NCI-H1930 (cell line): ENCODE results near the gene BCAR3.
"Not testable (repeated sequence)": the region's sequence is repeated elsewhere in the genome, so short reads cannot be mapped to it uniquely, and the experiment has no call there.

Experiments
- DNase-seq, 2 experiments: peaks; one replicate each; lab custom pipeline; 2025; lab: John Stamatoyannopoulos, UW

The BCAR3 gene

DNA sequence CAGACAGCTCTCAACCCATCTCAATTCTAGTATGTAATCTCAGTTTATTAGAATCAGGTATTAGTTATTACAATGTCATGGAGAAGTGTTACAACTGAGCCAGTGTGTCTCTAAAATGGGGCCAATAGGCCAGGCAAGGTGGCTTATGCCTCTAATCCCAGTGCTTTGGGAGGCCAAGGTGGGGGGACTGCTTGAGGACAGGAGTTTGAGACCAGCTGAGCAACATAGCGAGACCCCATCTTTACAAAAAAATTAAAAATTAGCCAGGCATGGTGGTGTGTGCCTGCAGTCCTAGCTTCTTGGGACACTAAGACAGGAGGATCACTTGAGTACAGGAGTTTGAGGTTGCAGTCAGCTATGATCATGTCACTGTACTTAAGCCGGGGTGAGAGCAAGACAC is 104.9 kb downstream of the BCAR3 start:
- no peak for DNase-seq

DNA sequence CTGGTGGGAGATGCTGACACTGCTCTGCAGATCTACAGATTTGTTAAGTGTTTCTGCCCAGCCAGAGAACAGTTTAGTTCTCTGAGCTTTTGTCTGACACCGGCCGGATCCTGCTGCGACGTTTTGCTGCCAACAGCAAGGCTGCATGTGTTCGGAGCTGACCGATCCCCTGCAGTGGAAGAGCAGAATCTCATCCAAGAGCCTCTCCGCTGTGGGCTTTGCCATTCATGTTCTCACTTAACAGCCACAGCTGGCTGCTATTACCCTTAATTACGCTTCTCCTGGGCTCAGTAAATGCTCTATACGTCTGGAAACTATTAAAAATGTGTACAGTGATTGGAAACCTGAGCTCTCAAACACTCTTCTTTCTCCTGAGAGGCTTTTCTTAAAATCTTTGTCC is 105.3 kb downstream of the BCAR3 start:
- peak; percentile 29 to 41 for DNase-seq

DNA sequence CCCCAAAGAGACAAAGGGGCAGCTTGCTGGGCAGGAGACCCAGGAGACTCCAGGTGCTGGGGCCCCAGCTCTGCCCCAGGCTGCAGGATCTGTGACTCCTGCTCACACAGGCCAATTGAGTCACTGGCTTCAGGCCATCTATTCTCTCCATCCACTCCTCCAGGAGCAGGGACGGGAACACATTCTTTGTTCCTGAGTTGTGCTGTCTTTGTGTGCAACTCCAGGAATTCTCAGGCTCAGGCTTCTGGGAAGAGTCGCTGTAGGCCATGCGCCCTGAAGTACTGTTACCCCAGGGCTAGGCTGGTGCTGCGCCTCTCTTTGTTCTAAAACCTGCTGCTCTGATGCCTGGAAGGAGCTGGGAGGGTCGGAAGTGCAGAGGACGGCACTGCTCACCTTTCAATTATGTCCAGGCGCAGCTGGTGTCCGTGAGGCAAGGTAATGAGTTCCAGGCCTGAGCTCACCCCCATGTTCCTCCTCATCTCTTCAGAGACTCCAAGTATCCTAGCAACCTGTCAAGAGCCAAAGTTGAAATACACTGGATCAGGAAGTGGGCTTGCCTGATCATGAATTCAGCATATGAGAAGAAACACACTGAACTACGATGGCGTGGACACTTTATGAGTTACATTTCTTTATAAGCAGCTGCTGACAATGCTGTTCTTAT is 105.9 kb downstream of the BCAR3 start:
- DNase-seq, result no peak

DNA sequence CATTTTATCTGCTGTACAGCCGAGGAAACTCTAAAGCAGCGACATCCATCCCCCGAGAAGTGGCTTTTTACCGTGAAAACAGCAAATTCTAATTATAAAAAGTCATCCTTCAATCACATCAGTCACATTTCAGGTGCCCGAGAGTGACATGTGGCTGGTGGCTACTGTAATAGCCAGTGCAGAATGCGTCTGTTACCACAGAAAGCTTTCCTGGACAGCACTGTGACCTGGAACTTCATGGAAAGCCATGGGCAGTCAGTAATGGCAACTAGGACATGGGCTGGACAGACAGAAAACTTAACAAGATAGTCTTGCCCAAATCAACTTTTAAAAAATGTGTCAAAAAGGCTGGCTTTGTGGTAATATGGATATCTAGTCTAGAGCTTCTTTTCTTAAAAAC is 106.6 kb downstream of the BCAR3 start:
- DNase-seq, result no peak

DNA sequence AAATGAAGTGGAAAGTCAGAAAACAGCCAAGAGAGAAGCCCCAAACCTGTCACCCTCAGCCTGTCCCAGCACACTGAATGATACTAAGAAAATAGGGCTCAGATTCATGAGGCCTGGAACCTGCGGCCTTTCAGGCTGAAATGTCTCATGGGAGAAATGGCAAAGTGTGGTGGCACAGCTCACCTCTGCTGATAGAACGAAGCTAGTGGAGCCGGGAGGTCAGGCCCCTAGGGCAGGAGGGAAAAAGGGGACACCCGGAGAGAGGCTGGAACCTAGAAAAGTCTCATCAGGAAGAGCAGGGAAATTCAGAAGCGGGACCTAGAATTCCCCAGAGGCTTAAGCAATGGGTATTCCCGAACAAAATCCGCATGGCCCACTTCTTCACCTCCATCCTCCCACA is 107.1 kb downstream of the BCAR3 start:
- no peak for DNase-seq

DNA sequence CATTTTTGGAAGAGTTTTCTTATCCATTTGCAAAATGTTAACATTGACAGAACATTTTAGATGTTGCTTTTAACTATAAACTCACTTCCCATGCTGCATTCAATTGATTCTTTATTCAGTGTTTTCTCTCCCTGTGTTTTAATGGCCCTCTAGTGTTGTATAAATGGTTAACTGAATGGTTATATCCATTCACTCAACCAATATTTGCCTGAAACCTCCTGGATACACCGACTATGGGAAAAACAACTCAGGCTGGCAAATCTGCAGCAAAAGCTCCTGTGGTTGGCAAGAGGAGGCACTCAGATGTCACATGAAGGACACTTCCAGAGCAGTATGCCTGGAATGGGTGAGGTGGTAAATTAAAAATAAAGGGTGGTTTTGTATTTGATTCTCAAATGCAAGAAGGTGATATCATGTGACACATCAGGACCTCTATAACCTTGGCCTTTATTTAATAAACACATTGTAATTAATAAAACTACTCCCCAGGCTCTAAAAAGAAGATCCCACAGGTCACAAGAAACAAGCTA is 107.6 kb downstream of the BCAR3 start:
- no peak for DNase-seq

DNA sequence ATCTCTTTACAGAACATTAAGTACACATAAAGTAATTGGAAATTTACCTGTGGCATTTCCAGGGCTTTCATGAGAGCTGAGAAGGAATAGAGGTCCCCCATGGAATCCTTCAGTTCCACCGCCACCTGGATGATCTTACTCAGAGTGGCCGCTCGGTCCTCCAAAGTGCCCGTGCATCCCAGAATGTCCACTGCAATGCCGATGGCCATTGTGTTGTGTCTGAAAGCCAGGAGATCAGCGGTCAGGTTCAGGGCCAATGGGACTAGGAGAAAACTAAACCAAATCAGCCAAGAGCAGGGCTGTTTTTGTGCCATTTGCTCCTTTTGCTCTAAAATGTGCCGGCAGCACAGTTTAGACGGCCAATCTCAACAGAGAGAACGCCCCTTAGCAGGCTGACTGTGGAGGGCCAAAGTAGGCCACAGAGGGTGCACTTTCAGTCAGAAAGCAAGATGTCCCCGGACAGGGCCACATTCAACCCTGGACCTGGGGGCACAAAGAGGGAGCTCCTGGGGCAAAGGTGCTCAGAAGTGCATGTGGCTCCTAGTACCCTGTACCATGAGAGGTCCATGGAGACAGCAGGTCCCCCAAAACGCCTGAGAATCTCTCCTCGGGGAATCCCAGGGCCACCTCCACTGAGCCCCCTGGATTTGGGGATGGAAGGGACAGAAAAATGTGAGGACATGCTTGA is 109.9 kb downstream of the BCAR3 start:
- DNase-seq, result no peak

DNA sequence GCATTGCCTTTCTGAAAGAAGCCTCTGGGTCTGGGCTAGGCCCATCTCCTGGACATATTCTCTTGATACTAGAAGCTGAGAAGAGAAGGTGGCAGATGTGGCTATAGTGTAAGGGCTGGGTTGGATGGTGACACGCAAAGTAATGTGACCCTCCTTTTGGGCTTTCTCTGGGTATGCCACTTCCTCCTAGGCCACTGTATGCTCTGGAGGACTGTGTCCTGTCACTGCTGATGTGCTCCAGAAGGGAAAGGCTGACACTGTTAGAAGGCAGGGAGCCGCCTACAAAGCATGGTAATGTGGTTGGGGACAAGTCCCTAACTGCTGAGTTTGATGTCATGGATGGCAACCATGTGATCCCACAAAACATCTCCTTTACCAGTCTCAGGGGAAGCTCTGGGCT is 112.1 kb downstream of the BCAR3 start:
- DNase-seq, result no peak

DNA sequence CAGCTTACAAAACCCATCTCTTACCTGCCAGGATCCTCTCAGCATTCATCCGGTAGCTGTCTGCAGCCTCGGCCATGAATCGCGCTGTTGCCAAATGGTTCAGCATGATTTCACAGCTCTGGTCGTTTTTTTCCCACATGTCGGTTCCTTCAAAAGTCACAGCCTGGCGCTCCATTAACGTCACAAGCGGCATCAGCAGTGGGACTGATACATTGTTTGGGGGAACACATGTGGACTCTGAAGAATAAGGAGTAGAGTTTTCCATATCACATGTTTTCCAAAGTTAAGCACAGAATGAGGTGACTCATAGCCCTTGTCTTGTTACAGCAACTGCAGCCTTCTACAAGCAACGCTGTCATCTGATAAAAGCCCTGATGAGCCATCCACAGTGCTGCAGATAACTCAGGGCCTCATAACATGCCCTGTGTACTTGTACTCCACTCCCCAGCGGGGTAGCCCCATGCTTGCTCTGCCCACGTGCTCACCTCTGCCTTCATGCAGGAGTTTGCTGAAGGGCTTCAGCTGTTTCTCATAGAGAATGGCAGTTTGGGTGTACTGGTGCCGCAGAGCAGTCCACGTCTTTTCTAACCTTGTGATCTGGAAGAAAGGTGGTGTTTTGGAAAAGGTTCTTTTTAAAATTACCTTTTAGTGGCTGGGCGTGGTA is 114.2 kb downstream of the BCAR3 start:
- DNase-seq, result no peak

DNA sequence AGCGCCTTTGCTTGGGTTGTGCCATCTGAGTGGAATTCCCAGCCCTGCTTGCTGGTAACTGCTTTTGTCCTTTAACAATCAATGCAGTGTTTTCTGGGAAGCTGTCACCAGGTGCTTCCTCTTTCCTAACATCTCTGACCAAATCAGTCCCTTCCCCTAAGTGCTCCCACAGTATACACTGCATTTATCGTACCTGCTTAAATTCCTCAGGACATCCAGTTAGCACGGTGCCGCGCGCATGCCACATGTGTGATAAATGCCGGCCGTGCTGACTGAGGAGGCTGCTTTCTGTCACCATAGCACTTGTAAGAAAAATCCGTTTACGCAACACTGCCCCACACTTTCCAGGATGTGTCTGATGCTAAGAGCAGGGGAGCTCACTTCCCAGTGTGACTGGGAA is 115.4 kb downstream of the BCAR3 start:
- DNase-seq, result no peak

DNA sequence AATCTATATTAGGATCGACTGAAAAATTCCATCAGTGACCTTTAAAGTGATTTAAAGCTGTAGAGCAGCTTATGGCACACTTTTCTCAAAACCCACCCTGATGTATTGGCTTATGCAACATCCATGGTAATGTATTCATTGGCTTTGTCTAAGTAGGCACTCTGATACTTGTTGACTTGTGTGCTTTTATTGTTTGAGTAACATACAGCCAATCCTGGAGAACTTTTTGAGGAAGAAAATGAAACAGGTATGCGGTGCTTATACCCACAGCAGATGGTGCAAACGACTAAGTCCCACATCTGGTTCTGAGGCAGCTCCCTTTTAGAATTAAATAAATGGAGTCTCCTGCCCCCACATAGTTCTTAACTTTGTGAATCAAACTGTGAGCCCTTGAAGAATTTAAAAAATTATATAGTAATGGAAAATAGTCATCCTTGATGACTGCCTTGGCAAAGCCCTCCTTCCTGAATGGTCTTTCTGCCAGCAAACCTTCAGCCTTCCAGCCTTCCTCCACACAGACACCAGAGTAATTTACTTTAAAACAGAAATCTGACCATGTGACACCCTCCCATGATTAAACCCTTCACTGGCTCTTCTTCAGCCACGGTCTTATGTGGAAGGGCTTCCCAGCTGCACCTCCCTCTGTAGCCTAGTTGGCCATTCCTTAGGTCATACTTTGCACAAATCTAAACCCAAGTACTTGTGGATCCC is 116.0 kb downstream of the BCAR3 start:
- no peak for DNase-seq

DNA sequence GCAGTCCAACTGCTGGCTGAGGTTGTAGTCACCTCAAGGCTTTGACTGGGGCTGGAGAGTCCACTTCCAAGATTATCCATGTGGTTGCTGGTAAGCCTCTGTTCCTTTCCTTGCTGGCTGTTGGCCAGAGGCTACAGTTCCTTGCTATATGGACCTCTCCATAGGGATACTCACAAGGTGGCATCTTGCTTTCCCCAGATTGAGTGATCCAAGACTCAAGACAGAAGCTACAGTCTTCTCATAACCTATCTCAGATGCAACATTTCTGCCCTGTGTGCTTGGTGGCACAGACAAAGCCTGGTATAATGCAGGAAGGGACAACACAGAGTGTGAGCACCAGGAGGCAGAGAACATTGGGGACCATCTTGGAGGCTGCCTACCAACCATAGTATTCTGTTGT is 121.9 kb downstream of the BCAR3 start:
- DNase-seq, result no peak

DNA sequence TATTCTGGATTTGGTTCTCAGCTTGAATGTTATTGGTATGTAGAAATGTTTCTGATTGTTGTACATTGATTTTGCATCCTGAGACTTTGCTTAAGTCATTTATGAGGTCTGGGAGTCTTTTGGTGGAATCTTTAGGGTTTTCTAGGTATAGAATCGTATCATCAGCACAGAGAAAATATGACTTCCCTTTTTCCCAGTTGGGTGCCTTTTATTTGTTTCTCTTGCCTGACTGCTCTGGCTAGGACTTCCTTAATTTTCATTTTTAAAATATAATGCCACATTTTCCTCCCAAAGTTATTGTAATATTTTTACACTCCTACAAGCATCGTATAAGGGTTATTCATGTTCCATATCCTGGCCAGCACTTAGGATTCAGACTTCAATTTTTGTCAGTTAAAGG is 122.6 kb downstream of the BCAR3 start:
- no peak for DNase-seq

DNA sequence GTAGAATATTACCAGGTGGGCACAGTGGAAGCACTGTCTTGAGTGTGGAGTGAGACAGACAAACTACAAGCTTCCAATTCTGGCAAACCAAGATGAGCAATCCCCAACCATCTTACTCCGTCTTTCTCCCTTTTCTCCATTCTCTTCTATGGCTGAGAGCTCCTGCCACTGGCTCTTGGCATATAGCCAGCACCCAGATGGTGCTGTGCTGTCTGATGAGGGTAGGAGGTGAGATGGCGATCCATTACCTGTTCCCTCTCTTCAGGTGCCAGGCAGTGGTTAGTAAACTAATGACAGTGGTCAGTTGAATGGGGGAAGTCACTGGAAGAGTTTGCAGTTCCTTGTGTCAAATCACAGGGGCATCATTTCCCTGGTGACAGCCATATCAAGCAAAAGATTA is 125.3 kb downstream of the BCAR3 start:
- no peak for DNase-seq

DNA sequence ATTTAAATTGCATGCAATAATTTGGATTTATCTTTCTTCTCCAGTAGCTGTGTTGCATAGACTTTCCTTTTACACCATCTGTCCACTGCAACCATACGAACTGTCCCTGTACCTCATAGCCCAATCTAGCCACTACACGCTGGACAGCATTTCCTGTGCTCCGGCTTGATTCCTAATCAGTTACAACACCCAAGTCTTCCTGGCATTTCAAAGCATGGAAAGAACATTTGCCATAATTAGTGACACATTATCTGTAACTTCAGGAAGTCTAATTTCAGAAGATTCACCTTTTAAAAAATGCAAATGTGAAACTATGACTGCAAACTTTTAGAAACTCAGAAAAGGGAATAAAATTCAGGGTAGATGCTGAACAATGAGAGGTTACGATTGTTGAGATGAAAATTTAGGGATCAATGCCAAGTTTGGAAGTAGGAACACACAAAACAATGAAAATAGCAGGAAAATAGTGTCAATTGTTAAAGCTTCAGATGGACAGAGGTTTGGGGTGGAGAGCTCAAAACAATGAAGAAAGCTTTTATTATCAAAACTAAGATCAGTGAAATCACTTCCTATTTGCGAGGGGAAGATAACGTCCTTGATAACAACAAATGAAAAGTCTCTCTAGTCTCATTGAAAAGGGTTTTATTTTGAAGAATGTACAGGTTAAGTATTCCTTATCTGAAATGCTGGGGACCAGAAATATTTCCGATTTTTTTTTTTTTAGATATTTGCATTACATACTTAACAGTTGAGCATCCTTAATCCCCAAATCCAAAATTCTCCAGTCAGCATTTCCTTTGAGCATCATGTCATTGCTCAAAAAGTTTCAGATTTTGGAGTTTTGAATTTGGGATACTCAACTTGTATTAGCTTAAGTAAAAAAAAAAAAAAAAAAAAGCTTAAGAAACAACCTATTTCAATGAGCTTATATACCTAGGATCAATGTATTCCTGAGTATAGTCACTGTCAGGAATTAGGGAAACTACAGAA is 126.5 kb downstream of the BCAR3 start:
- no peak for DNase-seq

DNA sequence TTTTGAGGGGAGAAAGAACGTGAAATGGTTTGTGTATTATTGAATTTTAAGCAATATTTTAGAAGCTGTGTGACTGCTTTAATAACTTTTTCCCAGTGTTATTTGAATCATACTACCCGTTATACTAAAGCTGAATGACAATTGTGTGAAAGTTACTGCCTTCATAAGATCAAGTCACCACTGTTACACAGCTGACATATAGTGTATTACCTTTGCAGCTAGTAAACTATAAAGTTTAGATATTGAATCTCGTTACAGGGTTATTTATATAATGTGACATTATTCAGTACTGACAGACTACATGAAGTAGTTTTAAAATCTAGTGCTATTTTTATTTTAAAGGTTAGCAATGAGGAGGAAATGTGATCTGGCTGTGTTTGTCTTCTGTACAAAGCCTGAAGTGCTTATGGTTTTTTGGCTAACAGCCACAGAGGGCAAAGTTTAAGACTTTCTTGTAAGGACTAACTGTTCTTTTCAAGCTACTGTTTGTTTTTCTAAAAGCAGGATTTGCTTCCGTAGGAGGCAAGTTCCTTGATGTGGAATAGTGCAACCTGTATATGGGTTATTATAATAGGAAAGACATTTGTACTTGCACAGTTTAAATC is 127.6 kb downstream of the BCAR3 start:
- not testable (repeated sequence) for DNase-seq

DNA sequence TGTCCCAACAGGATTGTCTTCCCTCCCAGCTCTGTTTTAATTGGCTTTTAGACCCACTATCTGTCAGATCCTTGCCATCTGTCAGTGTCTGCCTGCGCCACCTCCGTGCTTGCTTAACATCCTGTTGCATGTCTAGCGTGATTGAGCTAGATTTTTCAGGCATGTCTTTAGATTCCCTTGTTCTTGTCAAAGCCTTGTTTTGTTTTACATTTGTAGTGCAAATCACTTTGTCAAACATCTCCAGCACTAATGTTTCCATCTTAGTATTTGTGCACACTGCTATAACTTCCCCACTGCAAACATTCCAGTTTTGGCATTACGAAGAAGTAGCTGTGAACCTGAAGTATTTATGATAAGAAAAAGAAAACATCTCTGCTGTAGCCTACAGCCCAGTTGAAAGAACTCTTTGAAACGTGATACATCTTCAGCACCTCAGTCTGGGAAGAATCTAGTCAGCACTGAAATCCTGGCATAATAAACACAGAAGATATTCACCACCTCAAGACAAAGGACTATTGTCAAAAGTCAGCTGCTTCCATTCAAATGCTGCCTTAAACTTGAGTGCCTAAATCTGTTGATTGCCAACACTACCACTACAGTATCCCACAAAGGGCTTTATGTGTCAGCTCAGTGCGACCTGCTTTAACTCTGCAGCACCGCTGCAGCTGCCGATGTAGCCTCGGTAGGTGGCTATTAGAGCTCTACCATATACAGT is 128.7 kb downstream of the BCAR3 start:
- DNase-seq, result no peak

DNA sequence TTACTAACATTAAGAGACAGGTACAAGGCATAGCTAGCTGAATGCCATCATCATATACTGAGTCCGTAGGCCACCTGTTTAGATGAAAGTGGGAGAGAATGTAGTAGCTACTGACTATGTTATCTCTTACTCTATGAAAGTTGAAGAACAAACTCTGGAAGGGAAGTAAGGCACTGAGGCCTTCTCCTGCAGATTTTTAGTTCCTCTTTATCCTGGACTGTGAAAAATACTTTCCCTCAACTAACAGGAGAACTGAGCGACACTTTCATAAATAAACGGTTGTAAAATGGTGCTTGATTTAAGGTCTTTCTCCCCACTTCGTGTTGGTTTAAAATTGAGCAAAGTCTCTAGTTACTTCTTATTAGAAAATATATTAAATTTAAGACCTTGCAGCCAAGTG is 131.8 kb downstream of the BCAR3 start:
- no peak for DNase-seq

DNA sequence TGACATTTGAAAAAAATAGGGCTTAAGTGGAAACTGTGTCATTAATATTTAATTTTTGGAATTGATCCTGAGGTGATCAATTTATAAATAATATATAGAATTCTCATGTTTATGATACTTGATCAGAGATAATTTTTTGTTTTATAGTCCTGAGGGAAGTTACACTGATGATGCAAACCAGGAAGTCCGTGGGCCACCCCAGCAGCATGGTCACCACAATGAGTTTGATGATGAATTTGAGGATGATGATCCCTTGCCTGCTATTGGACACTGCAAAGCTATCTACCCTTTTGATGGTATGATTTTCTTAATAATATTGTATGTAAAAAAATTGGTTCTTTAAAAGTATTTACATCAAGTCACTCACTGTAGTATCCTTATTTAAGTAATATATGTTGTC is 132.5 kb downstream of the BCAR3 start:
- DNase-seq, result no peak

DNA sequence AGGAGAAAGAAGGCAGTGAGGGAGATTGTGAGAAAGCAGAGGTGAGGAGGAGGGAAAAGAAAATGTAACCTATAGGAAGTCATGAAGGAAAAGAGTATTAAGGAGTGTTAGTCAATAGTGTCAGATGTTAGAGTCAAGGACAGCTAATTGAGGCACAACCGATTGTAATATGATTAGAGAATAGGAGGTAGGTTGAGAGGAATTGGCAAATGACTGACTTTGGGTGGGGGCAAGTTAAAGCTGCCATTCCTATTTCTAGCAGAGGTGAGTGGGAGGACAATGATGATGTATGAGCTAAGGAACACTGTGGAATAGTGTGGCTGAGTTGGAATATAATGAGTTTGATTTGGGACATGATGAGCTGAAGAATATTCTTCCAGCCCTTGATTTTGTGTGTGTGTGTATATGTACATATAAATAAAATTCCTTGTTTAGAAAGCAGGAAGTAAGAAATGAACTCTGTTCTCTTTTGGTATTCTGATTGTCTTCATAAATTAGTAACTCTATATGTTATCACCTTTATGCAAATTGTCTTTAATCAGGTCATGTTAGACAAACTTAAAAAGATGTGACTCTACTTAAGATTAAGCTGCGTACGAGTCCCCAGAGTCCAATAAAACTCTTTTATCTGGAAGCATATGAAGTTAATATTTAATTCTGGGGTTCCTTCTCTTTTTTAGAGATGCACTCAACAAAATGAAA is 135.3 kb downstream of the BCAR3 start:
- DNase-seq, result no peak
